Transverse colon (tissue), 3 donors: ENCODE results near the gene DDX5.

Experiments
- CTCF ChIP-seq, 5 experiments: fragments of 200-600 bp in 3 of 5; fragments of 450-650 bp in 2 of 5; sonication (generic) in 3 of 5; IDR thresholded peaks; 1 replicate in 2 of 5; 2 replicates in 3 of 5; pipeline ENCODE4 v1.5.1; 2016 to 2017; ENCODE audit warnings: antibody characterized with exemption in 5 of 5, inconsistent platforms in 3 of 5, mild to moderate bottlenecking in 2 of 5, moderate library complexity in 1 of 5
- EP300 ChIP-seq: sonication (generic); formaldehyde crosslinking; IDR thresholded peaks from one replicate; pipeline ENCODE4 v1.6.1; 2017; ENCODE audit warnings: antibody characterized with exemption, low read depth

GRCh38 chr17:64554028-64554637, 48.0 kb upstream of the DDX5 start:
- TF ChIP-seq CTCF (IDR thresholded peaks at IDR 0.05) (no peak), EP300 (no peak)
